GM21526 (cell line): ENCODE measurements around the gene TARM1.
"Not testable (repeated sequence)": the region's sequence is repeated elsewhere in the genome, so short reads cannot be mapped to it uniquely, and the experiment has no call there.

Experiments used
- ATAC-seq: cut with Tn5 transposase; IDR thresholded peaks from one replicate; pipeline ENCODE4 v1.9.1; 2021; ENCODE audit warnings: moderate library complexity; ENCODE audit not compliant: unreplicated experiment, low FRiP score

TARM1 gene

GRCh38 chr19:54100561-54100960, 19.4 kb upstream of the TARM1 start, which contains the start of gene OSCAR:
OSCAR (minus strand) TSS chr19:54100803; CDS start chr19:54100792, 11 bp downstream.
- no peak for ATAC-seq

DNA sequence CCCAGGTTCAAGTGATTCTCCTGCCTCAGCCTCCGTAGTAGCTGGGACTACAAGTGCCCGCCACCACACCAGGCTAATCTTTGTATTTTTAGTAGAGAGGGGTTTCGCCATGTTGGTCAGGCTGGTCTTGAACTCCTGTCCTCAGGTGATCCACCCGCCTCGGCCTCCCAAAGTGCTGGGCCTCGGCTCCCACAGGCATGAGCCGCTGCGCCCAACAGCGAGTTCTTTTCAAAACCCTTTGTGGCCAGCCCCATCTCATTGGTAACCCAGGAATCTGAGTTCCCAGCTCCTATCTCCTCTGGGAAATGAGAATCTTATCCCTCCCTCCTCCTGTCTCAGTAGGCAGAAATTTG, 18.7 kb upstream of the TARM1 start:
- not testable (repeated sequence) for ATAC-seq

- no peak for ATAC-seq
Observed at GRCh38 chr19:54099190-54099902, 18.2 kb upstream of the TARM1 start.

DNA sequence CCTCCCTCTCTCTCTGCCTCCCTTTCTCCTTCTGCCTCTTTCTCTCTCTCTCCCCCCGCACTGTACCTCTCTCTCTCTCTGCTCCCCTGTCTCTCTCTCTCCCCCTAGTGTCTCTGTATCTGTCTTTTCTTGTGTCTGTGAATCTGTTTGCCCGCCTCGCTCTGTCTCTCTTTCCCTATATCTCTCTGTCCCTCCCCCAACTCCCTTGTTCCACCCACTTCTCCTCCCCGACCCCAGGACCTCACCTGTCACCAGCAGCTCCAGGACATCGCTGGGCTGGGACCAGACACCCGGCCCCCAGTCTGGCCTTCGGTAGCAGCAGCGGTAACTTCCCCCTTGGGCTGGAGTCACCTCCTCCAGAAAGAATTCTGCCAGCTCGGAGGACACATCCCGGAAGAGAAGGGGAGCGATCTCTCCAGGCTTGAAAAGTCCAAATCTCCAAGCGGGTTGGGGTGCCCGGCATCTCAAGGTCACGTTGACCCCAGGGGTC, 15.5 kb upstream of the TARM1 start:
- ATAC-seq, result no peak

GRCh38 chr19:54095859-54096616, 14.9 kb upstream of the TARM1 start:
- ATAC-seq, result not testable (repeated sequence)

- no peak for ATAC-seq
Observed at GRCh38 chr19:54095136-54095858, 14.1 kb upstream of the TARM1 start.

DNA sequence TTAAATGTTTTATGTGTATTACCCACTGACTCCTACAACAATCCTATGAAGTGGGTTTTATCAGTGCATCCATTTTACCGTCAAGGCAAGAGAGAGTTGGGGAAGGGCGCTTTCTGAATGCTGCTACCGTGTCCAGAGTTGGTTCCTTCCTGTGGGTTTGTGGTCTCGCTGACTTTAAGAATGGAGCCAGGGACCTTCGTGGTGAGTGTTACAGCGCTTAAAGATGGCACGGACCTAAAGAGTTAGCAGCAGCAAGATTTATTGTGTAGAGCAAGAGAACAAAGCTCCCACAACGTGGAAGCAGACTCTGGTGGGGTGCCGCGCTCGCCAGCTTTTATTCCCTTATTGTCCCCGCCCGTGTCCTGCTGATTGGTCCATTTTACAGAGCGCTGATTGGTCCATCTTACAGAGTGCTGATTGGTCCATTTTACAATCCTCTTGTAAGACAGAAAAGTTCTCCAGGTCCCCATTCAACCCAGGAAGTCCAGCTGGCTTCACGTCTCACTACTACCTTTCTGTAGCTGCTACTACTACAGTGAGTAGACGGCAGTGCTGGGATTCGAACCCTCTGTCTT, 13.3 kb upstream of the TARM1 start:
- no peak for ATAC-seq

- no peak for ATAC-seq
Observed at GRCh38 chr19:54084410-54084809, 3.2 kb upstream of the TARM1 start.

DNA sequence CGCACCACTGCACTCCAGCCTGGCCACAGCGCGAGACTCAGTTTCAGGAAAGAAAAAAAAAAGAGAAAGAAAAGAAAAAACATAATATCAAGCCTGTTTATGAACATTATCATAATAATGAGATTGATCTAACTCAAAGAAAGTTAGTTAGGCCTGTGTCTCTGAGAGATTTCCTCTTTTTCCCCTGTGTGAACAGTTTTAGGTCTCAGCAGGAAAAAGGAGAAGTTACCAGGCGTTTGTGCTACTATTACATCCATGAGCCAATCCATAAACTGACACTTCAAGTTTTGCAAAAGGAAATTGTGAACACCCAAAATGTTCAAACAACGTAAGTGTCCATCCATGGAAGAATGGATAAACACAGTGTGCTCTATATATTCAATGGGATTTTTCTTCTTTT, 3.8 kb downstream of the TARM1 start:
- ATAC-seq, result no peak

DNA sequence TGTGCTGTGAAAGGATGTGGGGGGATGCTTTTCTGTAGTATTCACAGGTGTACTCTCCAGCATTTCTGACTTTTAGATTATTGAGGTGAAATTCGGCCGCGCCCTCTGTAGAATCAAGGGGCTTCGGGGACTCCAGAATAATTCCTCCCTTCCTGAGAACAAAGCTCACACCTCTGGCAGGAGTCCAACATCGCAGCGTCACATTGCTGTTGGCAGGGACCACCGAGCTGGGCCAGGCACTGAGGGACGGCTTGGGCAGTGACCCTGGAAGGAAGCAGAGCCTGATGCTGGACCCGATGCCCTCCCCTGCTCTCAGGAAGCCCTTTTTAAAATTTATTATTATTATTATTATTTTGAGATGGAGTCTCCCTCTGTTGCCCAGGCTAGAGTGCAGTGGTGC, 6.3 kb downstream of the TARM1 start:
- ATAC-seq, result no peak

GRCh38 chr19:54073829-54074228, 7.3 kb downstream of the TARM1 start:
- no peak for ATAC-seq

- no peak for ATAC-seq
Observed at GRCh38 chr19:54069470-54069869, 11.7 kb downstream of the TARM1 start.

DNA sequence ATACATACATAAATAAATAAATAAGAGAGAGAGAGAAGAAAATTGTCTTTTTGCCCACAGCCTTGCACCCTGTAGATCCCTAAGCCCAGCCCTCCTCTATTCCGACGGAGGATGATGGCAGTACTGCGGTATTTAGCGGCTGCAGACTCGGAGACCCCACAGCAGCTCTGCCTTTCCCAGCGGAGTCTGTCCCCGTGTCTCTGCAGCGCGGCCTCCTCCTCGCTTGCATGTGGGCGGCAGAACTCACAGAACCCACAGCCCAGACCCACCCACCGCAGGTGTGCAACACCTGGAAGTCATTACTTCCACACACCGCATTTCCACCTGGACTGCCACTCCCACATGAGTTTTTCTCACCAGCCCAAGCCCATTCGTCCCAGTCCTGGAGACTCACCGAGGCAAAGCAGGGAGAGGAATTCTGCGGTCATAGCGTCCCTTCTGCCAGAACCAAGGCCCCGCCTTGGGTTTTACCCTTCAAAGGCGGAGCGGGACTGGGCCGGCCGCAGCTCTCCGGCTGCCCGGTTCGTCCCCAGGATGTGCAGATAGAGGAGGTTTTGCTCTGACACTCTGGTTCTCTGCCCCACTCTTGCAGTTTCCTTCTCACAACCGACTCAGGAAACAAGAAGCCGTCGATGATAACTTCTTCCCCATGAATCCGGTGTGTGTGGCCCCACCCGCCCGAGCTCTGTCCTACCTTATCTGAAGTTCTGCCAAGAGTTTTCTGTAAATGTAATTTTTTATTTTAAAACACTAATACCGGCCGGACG, 17.6 kb downstream of the TARM1 start, which contains the start of gene VSTM1:
VSTM1 (minus strand) TSS at position 548 of the 767 bp plus-strand sequence; CDS start at position 428, 120 bp downstream.
- no peak for ATAC-seq

DNA sequence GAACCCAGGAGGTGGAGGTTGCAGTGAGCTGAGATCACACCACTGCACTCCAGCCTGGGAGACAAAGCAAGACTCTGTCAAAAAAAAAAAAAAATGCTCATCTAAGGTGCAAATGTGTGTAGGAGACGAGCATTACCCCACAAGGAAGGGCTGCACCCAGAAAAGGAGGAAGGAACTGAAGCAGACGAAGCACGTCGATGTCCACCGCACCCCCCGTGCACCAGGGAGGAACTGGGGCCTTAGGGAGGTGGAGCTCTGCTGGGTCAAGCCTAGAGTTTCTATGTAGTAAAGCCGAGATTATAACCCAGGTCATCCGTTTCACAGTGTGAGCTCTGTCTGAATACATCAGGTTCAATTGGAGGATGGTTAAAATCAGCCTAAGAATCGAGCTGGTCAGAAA, 18.5 kb downstream of the TARM1 start:
- ATAC-seq, result no peak

DNA sequence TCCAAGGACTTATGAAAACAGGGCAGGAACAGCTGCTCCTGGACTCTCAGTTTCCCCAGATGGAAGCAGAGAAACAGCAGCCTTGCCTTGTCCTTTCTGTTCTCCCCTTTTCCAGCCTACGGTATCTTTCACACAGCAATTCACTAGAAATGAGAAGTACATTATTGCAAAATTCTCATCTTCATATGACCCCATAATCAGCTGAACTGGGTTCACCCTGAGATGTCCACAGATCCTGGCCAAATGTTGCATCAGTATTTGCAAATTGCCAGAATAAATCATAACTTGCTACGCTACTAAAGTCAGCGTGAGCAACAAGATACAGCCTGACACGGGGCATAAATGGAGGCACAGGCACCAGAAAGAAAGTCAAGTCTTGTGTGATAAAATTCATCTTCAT, 33.5 kb downstream of the TARM1 start:
- ATAC-seq, result no peak

DNA sequence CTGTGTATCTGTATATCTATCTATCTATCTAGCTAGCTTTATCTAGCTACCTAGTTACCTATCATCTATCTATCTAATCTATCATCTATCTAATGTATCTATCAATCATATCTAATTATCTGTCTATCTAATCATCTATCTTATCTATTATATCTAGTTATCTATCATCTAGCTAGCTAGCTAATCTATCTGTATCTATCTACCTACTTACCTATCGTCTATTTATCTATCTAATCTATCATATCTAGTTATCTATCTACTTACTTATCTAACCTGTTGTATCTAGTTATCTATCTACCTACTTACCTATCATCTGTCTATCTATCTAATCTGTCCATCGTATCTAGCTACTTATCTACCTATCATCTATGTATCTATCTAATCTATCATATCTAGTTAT, 35.4 kb downstream of the TARM1 start:
- ATAC-seq, result no peak

DNA sequence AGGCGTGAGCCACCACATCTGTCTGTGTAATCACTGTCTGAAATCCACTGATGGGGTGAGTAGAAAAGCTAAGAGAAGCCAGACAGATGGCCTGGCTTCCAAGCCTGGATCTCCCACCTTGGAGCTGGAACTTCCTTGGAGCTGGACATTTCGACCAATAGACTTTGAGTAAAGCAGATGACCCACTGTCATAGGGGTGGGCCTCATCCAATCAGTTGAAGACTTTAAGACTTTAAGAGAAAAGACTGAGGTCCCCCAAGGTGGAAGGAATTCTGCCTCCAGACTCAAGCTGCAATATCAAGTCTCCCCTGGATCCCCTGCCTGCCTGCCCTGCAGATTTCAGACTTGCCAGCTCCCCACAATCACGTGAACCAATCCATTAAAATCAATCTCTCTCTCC, 38.2 kb downstream of the TARM1 start:
- no peak for ATAC-seq

DNA sequence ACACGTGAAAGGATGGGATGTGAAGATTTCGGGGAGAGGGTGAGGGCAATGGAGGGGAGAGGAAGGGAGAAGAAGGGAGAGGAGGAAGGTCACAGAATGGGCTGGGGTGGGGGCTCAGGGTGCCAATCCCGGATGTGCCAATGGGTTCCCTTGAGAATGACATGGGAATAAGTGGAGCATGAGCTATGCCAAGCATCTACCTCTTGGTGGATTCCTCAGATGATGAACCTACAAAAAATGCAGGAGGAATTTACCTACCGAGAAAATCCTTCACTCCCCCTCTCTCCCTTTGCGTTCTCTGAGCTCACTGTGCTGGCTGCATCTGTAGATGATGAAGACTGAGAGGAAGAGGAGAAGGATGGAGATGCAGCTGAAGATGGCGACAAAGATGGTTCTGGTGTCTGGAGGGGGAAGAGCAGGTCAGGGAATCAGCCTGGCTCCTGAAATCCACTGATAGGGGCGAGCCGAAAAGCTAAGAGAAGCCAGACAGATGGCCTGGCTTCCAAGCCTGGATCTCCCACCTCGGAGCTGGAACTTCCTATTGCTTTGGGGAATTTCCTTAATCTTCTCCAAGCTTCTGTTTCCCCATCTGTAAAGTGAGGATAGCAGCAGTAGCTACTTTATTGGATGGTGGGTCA, 39.1 kb downstream of the TARM1 start:
- no peak for ATAC-seq

GRCh38 chr19:54040003-54040402, 41.2 kb downstream of the TARM1 start:
- no peak for ATAC-seq

DNA sequence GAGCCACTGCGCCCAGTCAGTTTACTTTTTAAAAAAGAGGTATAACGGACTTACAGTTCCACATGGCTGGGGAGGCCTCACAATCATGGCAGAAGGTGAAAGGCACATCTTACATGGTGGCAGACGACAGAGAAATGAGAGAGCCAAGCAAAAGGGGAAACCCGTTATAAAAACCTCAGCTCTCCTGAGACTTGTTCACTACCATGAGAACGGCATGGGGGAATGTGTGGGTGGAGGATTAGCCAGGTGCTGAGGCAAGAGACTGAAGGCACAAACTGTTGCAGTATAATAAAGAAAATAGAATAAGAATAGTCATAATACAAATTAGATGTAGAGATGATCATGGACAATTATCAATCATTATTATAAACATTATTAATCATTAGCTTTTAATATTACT, 44.6 kb downstream of the TARM1 start:
- ATAC-seq, result not testable (repeated sequence)
